Measurements from ENCODE around the gene WDR64.

WDR64 gene

DNA sequence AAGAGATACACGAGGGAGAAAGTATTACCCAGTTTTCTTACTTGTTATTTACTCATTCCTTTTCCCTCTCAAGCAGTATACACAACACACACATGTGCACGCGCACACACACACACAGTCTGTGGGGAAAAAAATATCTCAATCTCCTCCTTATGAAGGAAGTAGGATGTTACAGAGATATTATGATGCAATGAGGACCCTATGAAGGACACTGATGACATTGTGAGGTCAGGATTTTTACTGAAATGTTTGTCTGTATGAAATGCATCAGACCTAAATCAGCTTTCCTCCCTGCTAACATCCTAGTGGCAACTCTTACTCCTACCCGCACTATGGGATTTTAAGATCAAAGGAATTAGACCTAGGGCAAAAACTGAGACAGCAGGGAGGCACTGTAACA lies at the start of gene WDR64:
Gene WDR64, plus strand, starts transcription at position 270 of the 400 bp plus-strand sequence. CDS start 204 bp downstream, outside the sequence.
- Histone ChIP-seq H3K4me1 (ENCODE audit: control insufficient read depth in 5 of 5, insufficient read depth in 5 of 5, low read length in 5 of 5) (no peaks in the 10 kb centered on the region), H3K36me3 (ENCODE audit: control insufficient read depth in 5 of 5, insufficient read depth in 5 of 5, low read length in 5 of 5) (no peaks in the 10 kb centered on the region), H3K9me3 (ENCODE audit: control insufficient read depth in 5 of 5, low read length in 5 of 5) (no peaks in the 10 kb centered on the region), H3K27me3 (ENCODE audit: control insufficient read depth in 5 of 5, insufficient read depth in 4 of 5, low read length in 5 of 5) (peaks cover 0 to 3% (median 0%) of the 10 kb centered on the region in 5 donors), H3K27ac (ENCODE audit: low read depth, low read length) (no peak within 1 kb of the TSS), H3K4me3 (ENCODE audit: low read depth in 1 of 5, low read length in 5 of 5) (no peak within 1 kb of the TSS), H3K9ac (ENCODE audit: low read length in 5 of 5) (no peak within 1 kb of the TSS)

DNA sequence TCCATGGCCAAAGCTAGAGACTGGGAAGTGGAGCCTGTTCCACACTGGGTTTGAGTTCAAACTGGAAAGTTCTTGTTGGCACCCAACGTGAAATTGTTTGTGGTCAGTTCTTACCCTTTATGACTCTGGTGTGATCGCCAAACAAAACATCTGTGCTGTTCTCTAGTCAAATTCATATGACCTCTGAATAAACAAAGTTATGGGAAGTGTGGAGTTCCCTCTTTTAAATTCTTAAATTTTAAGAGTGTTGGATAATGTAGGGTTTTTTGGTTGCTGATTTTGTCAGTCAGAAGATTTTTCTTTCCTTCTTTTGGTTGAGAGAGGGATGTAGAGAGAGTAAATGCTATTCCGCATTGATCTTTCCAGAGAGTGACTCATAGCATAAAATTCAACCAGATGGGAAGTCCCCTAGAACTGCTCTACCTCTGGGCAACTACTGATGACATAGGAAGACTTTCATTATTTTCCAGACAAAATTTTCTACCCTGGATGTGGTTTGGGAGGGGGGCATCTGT lies 48.3 kb upstream of the WDR64 start:
- no peaks in the 10 kb centered on the region for H3K27me3 ChIP-seq (ENCODE audit: control insufficient read depth in 5 of 5, insufficient read depth in 4 of 5, low read length in 5 of 5)
- H3K4me3 ChIP-seq (ENCODE audit: low read depth in 1 of 5, low read length in 5 of 5), result no peak overlapping the region
- no peak overlapping the region for H3K27ac ChIP-seq (ENCODE audit: low read depth, low read length)
- H3K9ac ChIP-seq (ENCODE audit: low read length in 5 of 5), result no peak overlapping the region
- no peaks in the 10 kb centered on the region for H3K9me3 ChIP-seq (ENCODE audit: control insufficient read depth in 5 of 5, low read length in 5 of 5)
- H3K36me3 ChIP-seq (ENCODE audit: control insufficient read depth in 5 of 5, insufficient read depth in 5 of 5, low read length in 5 of 5), result no peaks in the 10 kb centered on the region
- peaks cover 0 to 5% (median 0%) of the 10 kb centered on the region in 5 donors for H3K4me1 ChIP-seq (ENCODE audit: control insufficient read depth in 5 of 5, insufficient read depth in 5 of 5, low read length in 5 of 5)

DNA sequence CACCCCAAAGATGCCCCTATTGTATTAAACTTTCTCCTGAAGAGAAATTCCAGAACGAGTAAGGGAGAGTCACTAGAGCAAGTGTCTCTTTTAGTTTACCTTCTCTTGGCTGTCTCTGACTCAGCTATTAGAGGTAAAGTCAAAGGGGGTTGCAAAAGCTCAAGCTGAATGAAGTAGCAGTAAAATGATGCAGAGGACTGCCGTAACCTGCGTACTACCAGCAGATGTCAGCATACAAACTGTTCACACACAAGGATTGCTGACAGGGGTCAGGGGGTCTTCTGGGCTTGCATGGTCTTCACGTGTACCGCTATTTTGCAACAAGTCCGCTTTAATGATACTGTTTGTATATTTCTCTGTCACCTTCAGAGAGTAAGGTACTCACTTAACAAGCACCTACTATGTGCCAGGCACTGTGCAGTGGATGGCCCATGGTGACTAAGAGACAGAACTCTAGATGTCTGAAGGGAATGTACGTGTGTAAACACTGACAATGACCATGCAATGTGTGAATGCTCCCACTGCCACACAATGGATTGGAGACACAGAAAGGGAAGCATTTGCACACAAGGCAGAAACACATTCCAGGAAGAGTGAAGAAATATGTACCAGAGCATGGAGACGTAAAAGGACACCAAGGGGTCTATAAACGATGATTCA lies 46.8 kb upstream of the WDR64 start:
- Histone ChIP-seq H3K4me3 (ENCODE audit: low read depth in 1 of 5, low read length in 5 of 5) (no peak overlapping the region), H3K27ac (ENCODE audit: low read depth, low read length) (no peak overlapping the region), H3K9me3 (ENCODE audit: control insufficient read depth in 5 of 5, low read length in 5 of 5) (no peaks in the 10 kb centered on the region), H3K27me3 (ENCODE audit: control insufficient read depth in 5 of 5, insufficient read depth in 4 of 5, low read length in 5 of 5) (no peaks in the 10 kb centered on the region), H3K9ac (ENCODE audit: low read length in 5 of 5) (no peak overlapping the region), H3K36me3 (ENCODE audit: control insufficient read depth in 5 of 5, insufficient read depth in 5 of 5, low read length in 5 of 5) (no peaks in the 10 kb centered on the region), H3K4me1 (ENCODE audit: control insufficient read depth in 5 of 5, insufficient read depth in 5 of 5, low read length in 5 of 5) (peaks cover 0 to 5% (median 0%) of the 10 kb centered on the region in 5 donors)

DNA sequence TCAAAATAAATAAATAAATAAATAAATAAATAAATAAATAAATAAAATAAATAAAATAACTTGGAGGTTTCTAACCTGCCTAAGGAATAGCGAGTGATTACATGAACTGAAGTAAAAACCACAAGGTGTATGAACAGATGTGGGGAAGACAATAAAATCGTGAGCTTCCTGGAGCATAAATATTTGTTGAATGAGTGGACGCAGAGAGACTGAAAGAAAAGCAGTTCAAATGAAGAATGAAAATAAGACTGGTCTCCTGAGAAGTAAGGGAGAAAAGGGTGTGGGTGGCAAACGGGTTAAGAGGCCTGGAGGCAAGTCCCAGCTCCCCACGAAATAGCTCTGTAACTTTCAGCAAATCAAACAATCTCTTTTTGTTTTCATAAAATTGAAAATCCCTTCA lies 45.5 kb upstream of the WDR64 start:
- Histone ChIP-seq H3K27me3 (ENCODE audit: control insufficient read depth in 5 of 5, insufficient read depth in 4 of 5, low read length in 5 of 5) (no peaks in the 10 kb centered on the region), H3K27ac (ENCODE audit: low read depth, low read length) (no peak overlapping the region), H3K9me3 (ENCODE audit: control insufficient read depth in 5 of 5, low read length in 5 of 5) (no peaks in the 10 kb centered on the region), H3K9ac (ENCODE audit: low read length in 5 of 5) (no peak overlapping the region), H3K36me3 (ENCODE audit: control insufficient read depth in 5 of 5, insufficient read depth in 5 of 5, low read length in 5 of 5) (no peaks in the 10 kb centered on the region), H3K4me1 (ENCODE audit: control insufficient read depth in 5 of 5, insufficient read depth in 5 of 5, low read length in 5 of 5) (peaks cover 0 to 10% (median 0%) of the 10 kb centered on the region in 5 donors), H3K4me3 (ENCODE audit: low read depth in 1 of 5, low read length in 5 of 5) (no peak overlapping the region)

DNA sequence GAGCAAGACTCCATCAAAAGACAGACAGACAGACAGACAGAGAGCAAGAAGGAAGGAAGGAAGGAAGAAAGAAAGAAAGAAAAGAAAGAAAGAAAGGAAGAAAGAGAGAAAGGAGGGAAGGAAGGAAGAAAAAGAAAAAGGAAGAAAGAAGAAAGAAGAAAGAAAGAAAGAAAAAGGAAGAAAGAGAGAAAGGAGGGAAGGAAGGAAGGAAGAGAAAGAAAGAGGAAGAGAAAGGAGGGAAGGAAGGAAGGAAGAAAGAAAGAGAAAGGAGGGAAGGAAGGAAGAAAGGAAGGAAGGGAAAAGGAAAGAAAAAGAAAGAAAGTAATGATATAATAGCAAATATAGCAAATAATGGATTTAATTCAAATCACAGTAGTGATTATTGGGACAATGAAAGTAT lies 44.6 kb upstream of the WDR64 start:
- H3K9ac ChIP-seq (ENCODE audit: low read length in 5 of 5), result no peak overlapping the region
- no peaks in the 10 kb centered on the region for H3K9me3 ChIP-seq (ENCODE audit: control insufficient read depth in 5 of 5, low read length in 5 of 5)
- no peaks in the 10 kb centered on the region for H3K36me3 ChIP-seq (ENCODE audit: control insufficient read depth in 5 of 5, insufficient read depth in 5 of 5, low read length in 5 of 5)
- no peak overlapping the region for H3K27ac ChIP-seq (ENCODE audit: low read depth, low read length)
- no peak overlapping the region for H3K4me3 ChIP-seq (ENCODE audit: low read depth in 1 of 5, low read length in 5 of 5)
- H3K4me1 ChIP-seq (ENCODE audit: control insufficient read depth in 5 of 5, insufficient read depth in 5 of 5, low read length in 5 of 5), result peaks cover 0 to 10% (median 3%) of the 10 kb centered on the region in 5 donors
- H3K27me3 ChIP-seq (ENCODE audit: control insufficient read depth in 5 of 5, insufficient read depth in 4 of 5, low read length in 5 of 5), result no peaks in the 10 kb centered on the region

DNA sequence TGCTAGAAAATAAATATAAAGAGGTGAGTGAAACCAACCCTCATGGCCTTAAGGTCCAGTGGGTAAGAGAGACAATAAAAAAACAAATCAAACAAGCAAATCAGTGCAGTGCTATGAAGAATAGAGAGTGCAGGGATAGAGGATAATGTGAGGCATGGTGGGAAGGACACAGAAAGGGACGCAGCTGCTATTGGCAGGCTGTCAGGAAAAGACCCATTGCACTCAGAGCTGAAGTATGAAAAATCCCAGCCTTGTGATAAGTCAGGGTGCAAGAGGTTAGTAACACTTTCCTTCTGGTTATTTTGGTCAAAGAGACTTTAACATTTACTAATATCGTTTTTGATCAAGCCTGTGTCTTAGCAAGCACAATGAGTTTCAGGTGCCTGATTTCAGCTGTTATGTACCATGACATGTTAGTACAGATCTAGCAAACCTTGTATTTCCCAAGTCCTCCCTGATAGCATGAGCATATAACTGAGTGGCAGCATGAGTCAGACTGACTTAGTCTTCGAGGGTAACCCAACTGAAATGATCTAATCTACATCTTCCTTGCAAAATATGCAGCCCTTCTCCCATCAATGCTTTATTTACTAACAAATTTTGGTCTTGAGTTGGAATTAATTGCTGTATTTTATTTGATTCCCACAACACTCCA lies 43.6 kb upstream of the WDR64 start:
- Histone ChIP-seq H3K9ac (ENCODE audit: low read length in 5 of 5) (no peak overlapping the region), H3K27me3 (ENCODE audit: control insufficient read depth in 5 of 5, insufficient read depth in 4 of 5, low read length in 5 of 5) (no peaks in the 10 kb centered on the region), H3K4me1 (ENCODE audit: control insufficient read depth in 5 of 5, insufficient read depth in 5 of 5, low read length in 5 of 5) (peaks cover 0 to 10% (median 3%) of the 10 kb centered on the region in 5 donors), H3K9me3 (ENCODE audit: control insufficient read depth in 5 of 5, low read length in 5 of 5) (no peaks in the 10 kb centered on the region), H3K4me3 (ENCODE audit: low read depth in 1 of 5, low read length in 5 of 5) (no peak overlapping the region), H3K36me3 (ENCODE audit: control insufficient read depth in 5 of 5, insufficient read depth in 5 of 5, low read length in 5 of 5) (no peaks in the 10 kb centered on the region), H3K27ac (ENCODE audit: low read depth, low read length) (no peak overlapping the region)

DNA sequence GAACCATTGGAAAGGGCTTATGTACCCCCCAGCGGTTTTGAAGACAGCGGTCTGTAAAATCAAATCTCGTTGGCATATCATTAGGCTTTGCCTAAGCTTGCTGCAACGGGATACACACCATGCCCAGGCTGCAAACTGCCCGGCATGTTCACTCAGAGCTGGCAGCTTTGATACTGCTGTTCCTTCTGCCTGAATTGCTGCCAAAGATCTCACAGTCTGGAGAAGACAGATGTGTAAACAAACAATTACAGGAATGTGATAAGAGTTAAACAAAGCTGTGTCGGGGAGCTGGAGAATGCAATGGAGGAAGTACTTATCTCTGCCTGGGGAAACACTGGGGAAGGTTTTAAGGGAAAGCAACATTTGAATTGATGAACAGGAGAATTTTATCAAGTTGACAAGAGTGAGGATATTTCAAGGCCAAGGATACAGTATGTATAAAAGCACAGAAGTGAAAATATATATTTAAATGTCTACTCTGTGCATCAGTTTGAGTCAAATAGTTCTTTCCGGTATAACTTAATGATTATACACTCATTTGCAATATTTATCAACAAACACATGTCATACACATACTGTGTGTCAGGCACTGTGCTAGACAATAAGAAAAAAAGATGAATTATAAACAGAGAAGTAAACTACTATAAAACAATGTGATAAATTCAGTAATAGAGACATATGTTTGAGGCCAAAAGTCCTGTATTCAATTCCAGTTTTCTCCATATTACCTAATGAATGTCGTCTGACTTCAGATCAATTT lies 41.8 kb upstream of the WDR64 start:
- H3K9ac ChIP-seq (ENCODE audit: low read length in 5 of 5), result no peak overlapping the region
- no peaks in the 10 kb centered on the region for H3K9me3 ChIP-seq (ENCODE audit: control insufficient read depth in 5 of 5, low read length in 5 of 5)
- H3K4me3 ChIP-seq (ENCODE audit: low read depth in 1 of 5, low read length in 5 of 5), result no peak overlapping the region
- H3K4me1 ChIP-seq (ENCODE audit: control insufficient read depth in 5 of 5, insufficient read depth in 5 of 5, low read length in 5 of 5), result peaks cover 0 to 5% (median 3%) of the 10 kb centered on the region in 5 donors
- H3K27me3 ChIP-seq (ENCODE audit: control insufficient read depth in 5 of 5, insufficient read depth in 4 of 5, low read length in 5 of 5), result no peaks in the 10 kb centered on the region
- no peak overlapping the region for H3K27ac ChIP-seq (ENCODE audit: low read depth, low read length)
- no peaks in the 10 kb centered on the region for H3K36me3 ChIP-seq (ENCODE audit: control insufficient read depth in 5 of 5, insufficient read depth in 5 of 5, low read length in 5 of 5)

DNA sequence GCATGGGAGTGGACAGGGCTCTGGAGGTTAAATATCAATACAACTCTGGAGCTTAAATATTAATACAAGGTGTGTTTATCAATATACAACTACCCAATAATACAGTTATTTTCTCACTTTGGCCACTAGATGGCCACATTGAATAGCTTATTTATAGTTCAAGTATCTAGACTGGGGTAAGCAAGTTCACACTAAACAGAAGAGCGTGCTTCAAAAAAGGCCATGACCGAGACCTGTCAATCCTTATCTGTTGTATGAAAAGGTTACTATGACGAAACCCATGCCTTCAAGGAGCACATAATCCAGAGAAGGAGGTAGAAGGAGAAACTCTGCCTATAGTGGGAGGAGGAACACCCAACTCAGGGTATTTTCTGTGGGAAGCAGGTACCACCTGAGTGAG lies 41.0 kb upstream of the WDR64 start:
- no peak overlapping the region for H3K27ac ChIP-seq (ENCODE audit: low read depth, low read length)

DNA sequence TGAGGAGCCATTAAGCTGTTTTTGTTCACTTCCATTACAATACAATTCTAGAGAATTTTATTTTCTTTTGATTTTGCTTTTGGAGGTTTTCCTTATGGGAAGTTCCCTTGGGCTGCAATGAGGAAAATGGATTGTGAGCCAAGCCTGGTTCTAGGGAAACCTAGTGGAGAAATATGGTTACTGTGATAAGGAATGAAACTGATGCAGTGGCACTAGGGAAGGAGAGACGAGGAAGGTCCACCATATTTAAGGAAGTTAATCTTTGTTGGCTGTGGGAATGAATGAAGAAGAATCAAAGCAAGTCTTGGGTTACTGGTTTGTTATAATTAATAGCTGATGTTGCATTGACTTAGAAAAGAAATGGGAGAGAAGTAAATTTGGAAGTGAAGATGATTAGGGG lies 40.3 kb upstream of the WDR64 start:
- H3K4me3 ChIP-seq (ENCODE audit: low read depth in 1 of 5, low read length in 5 of 5), result no peak overlapping the region
- no peak overlapping the region for H3K27ac ChIP-seq (ENCODE audit: low read depth, low read length)
- H3K9me3 ChIP-seq (ENCODE audit: control insufficient read depth in 5 of 5, low read length in 5 of 5), result no peaks in the 10 kb centered on the region
- peaks cover 0 to 5% (median 3%) of the 10 kb centered on the region in 5 donors for H3K4me1 ChIP-seq (ENCODE audit: control insufficient read depth in 5 of 5, insufficient read depth in 5 of 5, low read length in 5 of 5)
- no peak overlapping the region for H3K9ac ChIP-seq (ENCODE audit: low read length in 5 of 5)
- H3K36me3 ChIP-seq (ENCODE audit: control insufficient read depth in 5 of 5, insufficient read depth in 5 of 5, low read length in 5 of 5), result no peaks in the 10 kb centered on the region
- H3K27me3 ChIP-seq (ENCODE audit: control insufficient read depth in 5 of 5, insufficient read depth in 4 of 5, low read length in 5 of 5), result no peaks in the 10 kb centered on the region

More for the DNA sequence above, 41.0 kb upstream of the WDR64 start:
- Histone ChIP-seq H3K4me1 (ENCODE audit: control insufficient read depth in 5 of 5, insufficient read depth in 5 of 5, low read length in 5 of 5) (peaks cover 0 to 5% (median 3%) of the 10 kb centered on the region in 5 donors), H3K36me3 (ENCODE audit: control insufficient read depth in 5 of 5, insufficient read depth in 5 of 5, low read length in 5 of 5) (no peaks in the 10 kb centered on the region), H3K9me3 (ENCODE audit: control insufficient read depth in 5 of 5, low read length in 5 of 5) (no peaks in the 10 kb centered on the region), H3K4me3 (ENCODE audit: low read depth in 1 of 5, low read length in 5 of 5) (no peak overlapping the region), H3K27me3 (ENCODE audit: control insufficient read depth in 5 of 5, insufficient read depth in 4 of 5, low read length in 5 of 5) (no peaks in the 10 kb centered on the region), H3K9ac (ENCODE audit: low read length in 5 of 5) (no peak overlapping the region)
